HEK293 (cell line): ENCODE results near the gene SLC25A45.
A peak's percentile ranks its signal among the peaks of the same experiment; 100 is the strongest.

Experiments
- GLI4 ChIP-seq: fragments of 450-650 bp; formaldehyde crosslinking; IDR thresholded peaks from 2 replicates; pipeline ENCODE4 v1.5.1; 2016; ENCODE audit warnings: missing biosample characterization, missing genetic modification characterization
- GLIS1 ChIP-seq: fragments of 450-650 bp; formaldehyde crosslinking; IDR thresholded peaks from 2 replicates; pipeline ENCODE4 v1.5.1; 2016; ENCODE audit warnings: missing biosample characterization, missing genetic modification characterization
- GLIS2 ChIP-seq: fragments of 450-650 bp; formaldehyde crosslinking; IDR thresholded peaks from 2 replicates; pipeline ENCODE4 v1.5.1; 2016; ENCODE audit warnings: missing biosample characterization, missing genetic modification characterization
- HOXC10 ChIP-seq: sonication (generic); formaldehyde crosslinking; IDR thresholded peaks from 2 replicates; pipeline ENCODE4 v1.8.1; 2023; ENCODE audit warnings: mild to moderate bottlenecking, missing genetic modification reagents
- MYNN ChIP-seq: fragments of 450-650 bp; formaldehyde crosslinking; IDR thresholded peaks from 2 replicates; pipeline ENCODE4 v1.5.1; 2016; ENCODE audit warnings: missing biosample characterization, missing genetic modification characterization, borderline replicate concordance
- REPIN1 ChIP-seq: fragments of 450-650 bp; formaldehyde crosslinking; IDR thresholded peaks from 2 replicates; pipeline ENCODE4 v1.5.1; 2017; ENCODE audit warnings: missing biosample characterization, missing genetic modification characterization, low read depth
- SCRT2 ChIP-seq: fragments of 450-650 bp; formaldehyde crosslinking; IDR thresholded peaks from 2 replicates; pipeline ENCODE4 v1.5.1; 2016; ENCODE audit warnings: missing biosample characterization, missing genetic modification characterization
- SETDB1 ChIP-seq: IDR thresholded peaks from one replicate; pipeline ENCODE4 v1.6.1; 2017; ENCODE audit warnings: mild to moderate bottlenecking, low read length, moderate library complexity, mixed read lengths; ENCODE audit not compliant: insufficient read length
- SP2 ChIP-seq: fragments of 450-650 bp; formaldehyde crosslinking; IDR thresholded peaks from 2 replicates; pipeline ENCODE4 v1.5.1; 2016; ENCODE audit warnings: missing biosample characterization, missing genetic modification characterization
- YY1 ChIP-seq: fragments of 450-650 bp; formaldehyde crosslinking; IDR thresholded peaks from 2 replicates; pipeline ENCODE4 v1.5.1; 2018; ENCODE audit warnings: missing biosample characterization, missing genetic modification characterization
- ZBTB17 ChIP-seq: fragments of 450-650 bp; formaldehyde crosslinking; IDR thresholded peaks from 2 replicates; pipeline ENCODE4 v1.5.1; 2016; ENCODE audit warnings: missing biosample characterization, missing genetic modification characterization
- ZBTB26 ChIP-seq: fragments of 450-650 bp; formaldehyde crosslinking; optimal IDR thresholded peaks from 2 replicates; pipeline ENCODE3; 2016; ENCODE audit warnings: missing biosample characterization, mild to moderate bottlenecking, missing genetic modification characterization
- ZBTB49 ChIP-seq: fragments of 450-650 bp; formaldehyde crosslinking; IDR thresholded peaks from 2 replicates; pipeline ENCODE4 v1.5.1; 2016; ENCODE audit warnings: missing biosample characterization, missing genetic modification characterization, low read depth
- ZBTB7A ChIP-seq: fragments of 450-650 bp; formaldehyde crosslinking; IDR thresholded peaks from 2 replicates; pipeline ENCODE4 v1.5.1; 2016; ENCODE audit warnings: low read depth, missing biosample characterization, missing genetic modification characterization
- ZIC2 ChIP-seq: fragments of 450-650 bp; formaldehyde crosslinking; IDR thresholded peaks from 2 replicates; pipeline ENCODE4 v1.5.1; 2016; ENCODE audit warnings: missing biosample characterization, missing genetic modification characterization
- ZNF133 ChIP-seq: fragments of 450-650 bp; formaldehyde crosslinking; IDR thresholded peaks from 2 replicates; pipeline ENCODE4 v1.5.1; 2016; ENCODE audit warnings: missing biosample characterization, missing genetic modification characterization
- ZNF155 ChIP-seq: fragments of 450-650 bp; formaldehyde crosslinking; IDR thresholded peaks from 2 replicates; pipeline ENCODE4 v1.5.1; 2016; ENCODE audit warnings: missing biosample characterization, missing genetic modification characterization
- ZNF23 ChIP-seq: fragments of 450-650 bp; formaldehyde crosslinking; IDR thresholded peaks from 2 replicates; pipeline ENCODE4 v1.5.1; 2016; ENCODE audit warnings: missing biosample characterization, missing genetic modification characterization, borderline replicate concordance
- ZNF239 ChIP-seq: fragments of 450-650 bp; formaldehyde crosslinking; IDR thresholded peaks from 2 replicates; pipeline ENCODE4 v1.5.1; 2016; ENCODE audit warnings: missing biosample characterization, missing genetic modification characterization
- ZNF335 ChIP-seq: fragments of 450-650 bp; formaldehyde crosslinking; conservative IDR thresholded peaks from 2 replicates; pipeline ENCODE4 v1.5.1; 2016; ENCODE audit warnings: missing biosample characterization, missing genetic modification characterization
- ZNF350 ChIP-seq: fragments of 450-650 bp; formaldehyde crosslinking; IDR thresholded peaks from 2 replicates; pipeline ENCODE4 v1.5.0; 2017; ENCODE audit warnings: missing biosample characterization, mild to moderate bottlenecking, missing genetic modification characterization
- ZNF362 ChIP-seq: fragments of 450-650 bp; formaldehyde crosslinking; IDR thresholded peaks from 2 replicates; pipeline ENCODE4 v1.5.1; 2016; ENCODE audit warnings: missing biosample characterization, missing genetic modification characterization
- ZNF404 ChIP-seq: fragments of 450-650 bp; formaldehyde crosslinking; IDR thresholded peaks from 2 replicates; pipeline ENCODE4 v1.5.1; 2017; ENCODE audit warnings: missing biosample characterization, missing genetic modification characterization
- ZNF426 ChIP-seq: fragments of 450-650 bp; formaldehyde crosslinking; IDR thresholded peaks from 2 replicates; pipeline ENCODE4 v1.5.1; 2017; ENCODE audit warnings: missing biosample characterization, missing genetic modification characterization, mild to moderate bottlenecking, inconsistent platforms, moderate library complexity
- ZNF529 ChIP-seq: fragments of 450-650 bp; formaldehyde crosslinking; IDR thresholded peaks from 2 replicates; pipeline ENCODE4 v1.5.1; 2017; ENCODE audit warnings: missing genetic modification characterization, missing biosample characterization; ENCODE audit not compliant: insufficient replicate concordance
- ZNF549 ChIP-seq: fragments of 450-650 bp; IDR thresholded peaks from 2 replicates; pipeline ENCODE4 v1.5.1; 2018; ENCODE audit warnings: missing biosample characterization, missing genetic modification characterization, mild to moderate bottlenecking, inconsistent platforms, moderate library complexity
- ZNF555 ChIP-seq: fragments of 450-650 bp; formaldehyde crosslinking; conservative IDR thresholded peaks from 2 replicates; pipeline ENCODE4 v1.5.1; 2017; ENCODE audit warnings: missing biosample characterization, mild to moderate bottlenecking, missing genetic modification characterization, inconsistent platforms
- ZNF558 ChIP-seq: fragments of 450-650 bp; formaldehyde crosslinking; IDR thresholded peaks from 2 replicates; pipeline ENCODE4 v1.5.1; 2016; ENCODE audit warnings: missing biosample characterization, missing genetic modification characterization
- ZNF560 ChIP-seq: fragments of 450-650 bp; formaldehyde crosslinking; IDR thresholded peaks from 2 replicates; pipeline ENCODE4 v1.5.1; 2017; ENCODE audit warnings: missing biosample characterization, missing genetic modification characterization, borderline replicate concordance
- ZNF692 ChIP-seq: fragments of 450-650 bp; formaldehyde crosslinking; IDR thresholded peaks from 2 replicates; pipeline ENCODE4 v1.5.1; 2016; ENCODE audit warnings: missing biosample characterization, missing genetic modification characterization
- ZNF747 ChIP-seq: fragments of 450-650 bp; formaldehyde crosslinking; IDR thresholded peaks from 2 replicates; pipeline ENCODE4 v1.5.1; 2016; ENCODE audit warnings: missing biosample characterization, missing genetic modification characterization
- ZNF76 ChIP-seq: fragments of 450-650 bp; formaldehyde crosslinking; IDR thresholded peaks from 2 replicates; pipeline ENCODE4; 2016; ENCODE audit warnings: low read depth, missing biosample characterization, missing genetic modification characterization, borderline replicate concordance
- ZSCAN4 ChIP-seq: fragments of 450-650 bp; formaldehyde crosslinking; IDR thresholded peaks from 2 replicates; pipeline ENCODE4 v1.5.1; 2017; ENCODE audit warnings: missing biosample characterization, missing genetic modification characterization
- ZXDB ChIP-seq: fragments of 450-650 bp; formaldehyde crosslinking; IDR thresholded peaks from 2 replicates; pipeline ENCODE4 v1.5.1; 2016; ENCODE audit warnings: missing biosample characterization, missing genetic modification characterization

The SLC25A45 gene

GRCh38 chr11:65419772-65420481 is 37.5 kb upstream of the SLC25A45 start (continued):
- TF ChIP-seq ZBTB26 (no peak), ZNF133 (tag by site-specific recombination) (no peak), ZNF560 (tag by site-specific recombination) (no peak), GLIS1 (tag by site-specific recombination) (peak; percentile 72), GLIS2 (peak; percentile 78), ZNF747 (no peak), ZNF155 (tag by site-specific recombination) (no peak), ZNF555 (tag by site-specific recombination) (no peak), ZNF558 (tag by site-specific recombination) (no peak), SP2 (tag by site-specific recombination) (peak; percentile 55), HOXC10 (no peak), ZNF692 (tag by site-specific recombination) (0 out of 2 replicates have a peak, but pooled peaks have one; percentile 18), ZNF404 (no peak), ZNF239 (tag by site-specific recombination) (no peak), GLI4 (no peak), ZIC2 (tag by site-specific recombination) (peak; percentile 47), ZNF529 (tag by site-specific recombination) (no peak), YY1 (tag by site-specific recombination) (no peak), ZSCAN4 (no peak), ZNF362 (tag by site-specific recombination) (peak; percentile 70; the same call in 1 of the 2 replicates), REPIN1 (tag by site-specific recombination) (no peak), SETDB1 (no peak), ZNF335 (tag by site-specific recombination) (peak; percentile 13), ZXDB (tag by site-specific recombination) (no peak), ZNF350 (tag by site-specific recombination) (no peak), ZBTB49 (tag by site-specific recombination) (no peak), ZNF23 (tag by site-specific recombination) (no peak), ZNF549 (tag by site-specific recombination) (no peak), ZBTB7A (no peak), ZNF426 (tag by site-specific recombination) (no peak), ZBTB17 (tag by site-specific recombination) (peak; percentile 38), ZNF76 (tag by site-specific recombination) (no peak), SCRT2 (no peak), MYNN (tag by site-specific recombination) (no peak)
